Brain microvascular endothelial cell (primary cell): ENCODE results near the gene ANKMY2.
"Not testable (repeated sequence)": the region's sequence is repeated elsewhere in the genome, so short reads cannot be mapped to it uniquely, and the experiment has no call there.

ENCODE experiments used
- DNase-seq: peaks from one replicate; pipeline ENCODE4 v3.0.0-alpha.2; 2020
- H3K27ac ChIP-seq: fragments of 250-450 bp; sonication (Bioruptor Pico); 2 replicates; pipeline ENCODE4 v1.5.1; 2020; ENCODE audit warnings: mild to moderate bottlenecking, moderate library complexity
- H3K27me3 ChIP-seq: fragments of 250-450 bp; sonication (Bioruptor Pico); replicated peaks from 2 replicates; pipeline ENCODE4 v1.5.1; 2020; ENCODE audit warnings: mild to moderate bottlenecking
- H3K36me3 ChIP-seq: fragments of 250-450 bp; sonication (Bioruptor Pico); replicated peaks from 2 replicates; pipeline ENCODE4 v1.5.1; 2020; ENCODE audit warnings: mild to moderate bottlenecking
- H3K4me3 ChIP-seq: 2 replicates; pipeline ENCODE4 v1.5.1; 2011; ENCODE audit warnings: low read depth, mild to moderate bottlenecking, control low read depth, low read length, moderate library complexity
- CTCF ChIP-seq: IDR thresholded peaks from 2 replicates; pipeline ENCODE4 v1.5.1; 2011; ENCODE audit warnings: low read depth, mild to moderate bottlenecking, moderate library complexity, low read length, control low read depth, inconsistent platforms; ENCODE audit errors: missing control alignments
- in situ Hi-C: cut with HindIII; loops from 2 replicates; pipeline ENCODE4 v1.10.0; 2017; ENCODE audit warnings: low sequenced_read_pairs, low pct_ligation_motif_present

ANKMY2 gene

DNA sequence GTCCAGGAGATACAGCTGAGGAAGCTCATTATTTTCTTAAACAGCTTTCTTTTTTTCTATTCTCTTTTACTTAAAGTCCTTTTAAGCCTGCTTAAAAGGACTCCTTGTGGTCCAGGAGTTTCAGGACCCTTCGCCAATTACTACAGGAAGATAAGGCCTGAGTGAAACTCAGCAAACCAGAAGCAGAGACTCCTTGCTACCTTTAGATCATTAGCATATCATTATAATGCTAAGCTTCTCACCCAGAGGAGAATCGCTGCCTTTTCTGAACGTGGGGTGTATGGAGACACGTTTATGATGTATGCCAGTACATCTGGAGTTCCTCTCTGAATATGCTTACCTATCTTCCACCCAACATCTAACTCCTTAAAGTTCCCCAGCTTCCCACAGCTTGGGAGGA, 47.5 kb downstream of the ANKMY2 start:
- TF ChIP-seq CTCF: no peak
- H3K36me3 ChIP-seq: peaks cover 11% of the 10 kb centered on the region
- H3K4me3 ChIP-seq: no peak overlapping the region
- no peaks in the 10 kb centered on the region for H3K27me3 ChIP-seq
- H3K27ac ChIP-seq: no peak overlapping the region
- in situ Hi-C loops: no loop called here
- DNase-seq: no peak

DNA sequence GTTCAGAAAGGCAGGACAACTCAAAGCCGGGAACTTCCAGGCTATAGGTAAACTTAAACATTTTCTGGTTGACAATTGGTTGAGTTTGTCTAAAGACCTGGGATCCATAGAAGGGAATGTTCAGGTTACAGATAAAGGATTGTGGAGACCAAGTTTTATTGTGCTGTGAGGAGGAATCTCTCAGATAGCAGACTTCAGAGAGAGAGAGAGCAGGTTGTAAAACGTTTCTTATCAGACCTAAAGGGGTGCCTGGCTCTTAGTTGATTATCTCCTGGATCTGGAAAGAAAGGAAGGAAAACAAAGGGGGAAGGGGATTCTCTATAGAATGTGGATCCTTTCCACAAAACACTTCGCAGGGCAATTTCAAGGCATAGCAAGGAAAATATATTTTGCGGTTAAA, 50.0 kb downstream of the ANKMY2 start:
- DNase-seq, H3K4me3 ChIP-seq, in situ Hi-C loops, H3K36me3 ChIP-seq, H3K27me3 ChIP-seq, H3K27ac ChIP-seq: not testable (repeated sequence)

GRCh38 chr7:16594676-16595075, 50.9 kb downstream of the ANKMY2 start:
- H3K4me3 ChIP-seq: no peak overlapping the region
- TF ChIP-seq CTCF: no peak
- in situ Hi-C loops: no loop called here
- H3K36me3 ChIP-seq: peaks cover 3% of the 10 kb centered on the region
- H3K27ac ChIP-seq: no peak overlapping the region
- no peaks in the 10 kb centered on the region for H3K27me3 ChIP-seq
- DNase-seq: no peak

GRCh38 chr7:16594061-16594460, 51.5 kb downstream of the ANKMY2 start:
- TF ChIP-seq CTCF: no peak
- no peak overlapping the region for H3K27ac ChIP-seq
- no peaks in the 10 kb centered on the region for H3K27me3 ChIP-seq
- no peak overlapping the region for H3K4me3 ChIP-seq
- H3K36me3 ChIP-seq: no peaks in the 10 kb centered on the region
- DNase-seq: peak; percentile 15
- in situ Hi-C loops: no loop called here

DNA sequence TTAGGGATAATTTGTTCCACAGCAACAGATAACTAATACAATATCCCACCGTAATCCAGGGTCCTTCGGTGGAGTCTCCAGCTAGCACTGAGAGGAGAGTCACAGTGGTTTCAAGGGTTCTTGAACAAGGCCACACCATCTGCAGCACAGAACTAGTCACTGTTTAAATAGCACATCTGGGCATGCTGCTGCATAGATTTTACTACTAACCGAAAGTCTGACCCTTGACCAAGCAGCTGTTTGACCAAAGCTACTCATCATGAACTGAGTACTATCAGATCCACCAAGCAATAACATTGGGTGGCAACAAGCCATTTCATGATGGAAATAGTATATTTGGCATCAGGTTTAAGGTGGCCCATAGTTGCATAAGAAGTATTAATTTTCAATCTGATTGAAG, 53.2 kb downstream of the ANKMY2 start:
- no peaks in the 10 kb centered on the region for H3K36me3 ChIP-seq
- no peak overlapping the region for H3K27ac ChIP-seq
- in situ Hi-C loops: no loop called here
- H3K27me3 ChIP-seq: no peaks in the 10 kb centered on the region
- DNase-seq: no peak
- no peak overlapping the region for H3K4me3 ChIP-seq
- no peak for TF ChIP-seq CTCF

DNA sequence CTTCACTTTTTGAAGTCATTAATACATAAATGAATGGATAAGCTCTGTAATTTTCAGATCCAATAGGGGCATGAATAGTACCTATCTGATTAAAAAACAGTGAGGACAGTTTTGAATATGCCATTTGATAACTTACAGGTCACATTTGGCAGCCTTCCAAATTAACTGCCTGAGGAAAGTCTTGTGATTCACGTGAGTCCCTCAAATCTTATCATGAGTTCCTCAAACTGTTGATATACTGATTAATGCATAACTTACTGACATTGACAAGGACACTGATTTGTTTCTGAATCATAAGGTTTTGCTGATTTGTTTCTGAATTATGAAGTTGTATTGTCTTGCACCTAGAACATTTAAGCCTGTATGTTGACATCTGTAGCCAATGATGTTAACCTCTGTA, 55.1 kb downstream of the ANKMY2 start:
- H3K27ac ChIP-seq: no peak overlapping the region
- in situ Hi-C loops: no loop called here
- H3K27me3 ChIP-seq: no peaks in the 10 kb centered on the region
- no peaks in the 10 kb centered on the region for H3K36me3 ChIP-seq
- no peak for TF ChIP-seq CTCF
- DNase-seq: no peak
- no peak overlapping the region for H3K4me3 ChIP-seq

GRCh38 chr7:16589881-16590280, 55.7 kb downstream of the ANKMY2 start:
- Histone ChIP-seq H3K27ac (no peak overlapping the region), H3K27me3 (no peaks in the 10 kb centered on the region), H3K4me3 (no peak overlapping the region), H3K36me3 (no peaks in the 10 kb centered on the region)
- no peak for DNase-seq
- no peak for TF ChIP-seq CTCF
- in situ Hi-C loops: no loop called here
